Loucy (cell line): ENCODE data around the gene HMGN2.

ENCODE experiments used
- H2AFZ ChIP-seq: fragments of 200-600 bp; sonication (generic); 2 replicates; pipeline ENCODE4 v1.6.0; 2016; ENCODE audit warnings: antibody characterized with exemption, mild to moderate bottlenecking, low read length, moderate library complexity
- H3F3A ChIP-seq: fragments of 200-600 bp; 2 replicates; pipeline ENCODE4 v1.6.0; 2016; ENCODE audit warnings: antibody characterized with exemption, low read depth, mild to moderate bottlenecking
- H3K27me3 ChIP-seq: fragments of 200-600 bp; sonication (generic); 2 replicates; pipeline ENCODE4 v1.6.1; 2014; ENCODE audit warnings: low read length, mild to moderate bottlenecking; ENCODE audit not compliant: insufficient read depth, poor library complexity, severe bottlenecking
- H3K36me3 ChIP-seq: fragments of 200-600 bp; sonication (generic); 2 replicates; pipeline ENCODE4 v1.6.1; 2016; ENCODE audit warnings: low read length; ENCODE audit not compliant: insufficient read depth
- H3K4me1 ChIP-seq: fragments of 200-600 bp; sonication (generic); 2 replicates; pipeline ENCODE4 v1.5.1; 2014; ENCODE audit warnings: low read length, mild to moderate bottlenecking; ENCODE audit not compliant: insufficient read depth, poor library complexity, severe bottlenecking
- H3K4me2 ChIP-seq: fragments of 200-600 bp; sonication (generic); 2 replicates; pipeline ENCODE4 v1.6.0; 2014; ENCODE audit warnings: antibody characterized with exemption, low read length, low read depth, mild to moderate bottlenecking; ENCODE audit not compliant: poor library complexity, severe bottlenecking
- H3K4me3 ChIP-seq: fragments of 200-600 bp; sonication (generic); 2 replicates; pipeline ENCODE4 v1.5.1; 2014; ENCODE audit warnings: low read length, mild to moderate bottlenecking, mixed read lengths; ENCODE audit not compliant: poor library complexity, severe bottlenecking
- H3K79me2 ChIP-seq: fragments of 200-600 bp; sonication (generic); 2 replicates; pipeline ENCODE4 v1.6.1; 2014; ENCODE audit warnings: low read length; ENCODE audit not compliant: insufficient read depth
- H3K9ac ChIP-seq: fragments of 200-600 bp; sonication (generic); 2 replicates; pipeline ENCODE4 v1.6.0; 2014; ENCODE audit warnings: mild to moderate bottlenecking, low read depth, low read length, moderate library complexity; ENCODE audit not compliant: poor library complexity, severe bottlenecking
- H3K9me2 ChIP-seq: fragments of 200-600 bp; sonication (generic); replicated peaks from 2 replicates; pipeline ENCODE4 v1.6.1; 2016; ENCODE audit warnings: low read depth, low read length, mixed read lengths
- H3K9me3 ChIP-seq: fragments of 200-600 bp; sonication (generic); 2 replicates; pipeline ENCODE4 v1.6.1; 2014; ENCODE audit warnings: mild to moderate bottlenecking, antibody characterized with exemption, low read length, low read depth; ENCODE audit not compliant: insufficient read depth
- H4K20me1 ChIP-seq: fragments of 200-600 bp; sonication (generic); 2 replicates; pipeline ENCODE4 v1.6.0; 2014; ENCODE audit warnings: antibody characterized with exemption, low read length, mild to moderate bottlenecking; ENCODE audit not compliant: insufficient read depth, poor library complexity, severe bottlenecking
- EZH2phosphoT487 ChIP-seq: fragments of 200-600 bp; IDR thresholded peaks from 2 replicates; pipeline ENCODE4 v1.6.1; 2018; ENCODE audit warnings: antibody characterized with exemption, mild to moderate bottlenecking, moderate library complexity, borderline replicate concordance
- TF ChIP-seq, protein P1 (sequence below): fragments of 200-600 bp; sonication (generic); conservative IDR thresholded peaks from 2 replicates; pipeline ENCODE4 v1.5.1; 2014; ENCODE audit warnings: mild to moderate bottlenecking, antibody characterized with exemption, low read length

HMGN2 gene

DNA sequence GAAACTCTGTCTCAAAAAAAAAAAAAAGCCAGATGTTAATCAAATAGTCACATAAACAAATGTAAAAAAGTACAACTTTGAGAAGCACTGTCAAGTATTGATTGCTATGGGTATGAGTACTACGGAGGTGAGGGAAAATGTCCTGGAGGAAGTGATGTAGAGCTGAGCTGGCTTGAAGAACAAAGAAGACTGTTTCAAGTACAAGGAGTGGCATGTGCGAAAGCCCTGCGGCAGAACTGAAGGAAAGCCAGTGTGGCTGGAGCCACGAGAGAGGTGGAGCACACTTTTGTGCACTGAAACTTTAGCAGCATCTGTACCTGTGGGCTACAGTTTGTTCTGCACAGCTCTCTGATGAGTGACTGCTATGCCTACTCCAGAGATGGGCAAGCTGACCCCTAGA lies 51.9 kb downstream of the HMGN2 start:
- Histone ChIP-seq H3K4me3 (no peak overlapping the region), H3K79me2 (no peaks in the 10 kb centered on the region), H3F3A (no peaks in the 10 kb centered on the region), H3K9ac (no peak overlapping the region), H3K9me3 (no peaks in the 10 kb centered on the region), H3K4me2 (no peak overlapping the region), H3K4me1 (no peaks in the 10 kb centered on the region), H2AFZ (no peak overlapping the region), H4K20me1 (no peaks in the 10 kb centered on the region), H3K27me3 (no peaks in the 10 kb centered on the region), H3K36me3 (no peaks in the 10 kb centered on the region), H3K9me2 (no peaks in the 10 kb centered on the region)
- TF ChIP-seq, protein P1, sequence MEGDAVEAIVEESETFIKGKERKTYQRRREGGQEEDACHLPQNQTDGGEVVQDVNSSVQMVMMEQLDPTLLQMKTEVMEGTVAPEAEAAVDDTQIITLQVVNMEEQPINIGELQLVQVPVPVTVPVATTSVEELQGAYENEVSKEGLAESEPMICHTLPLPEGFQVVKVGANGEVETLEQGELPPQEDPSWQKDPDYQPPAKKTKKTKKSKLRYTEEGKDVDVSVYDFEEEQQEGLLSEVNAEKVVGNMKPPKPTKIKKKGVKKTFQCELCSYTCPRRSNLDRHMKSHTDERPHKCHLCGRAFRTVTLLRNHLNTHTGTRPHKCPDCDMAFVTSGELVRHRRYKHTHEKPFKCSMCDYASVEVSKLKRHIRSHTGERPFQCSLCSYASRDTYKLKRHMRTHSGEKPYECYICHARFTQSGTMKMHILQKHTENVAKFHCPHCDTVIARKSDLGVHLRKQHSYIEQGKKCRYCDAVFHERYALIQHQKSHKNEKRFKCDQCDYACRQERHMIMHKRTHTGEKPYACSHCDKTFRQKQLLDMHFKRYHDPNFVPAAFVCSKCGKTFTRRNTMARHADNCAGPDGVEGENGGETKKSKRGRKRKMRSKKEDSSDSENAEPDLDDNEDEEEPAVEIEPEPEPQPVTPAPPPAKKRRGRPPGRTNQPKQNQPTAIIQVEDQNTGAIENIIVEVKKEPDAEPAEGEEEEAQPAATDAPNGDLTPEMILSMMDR, result no peak
- no peak for TF ChIP-seq EZH2phosphoT487
